Stimulated activated CD4-positive, alpha-beta T cell treated with anti-CD3 and anti-CD28 coated beads, TNF-alpha, amount 100 ng/mL, for 4 hours (primary cell): ENCODE measurements around the gene TMEM190.
"Not testable (repeated sequence)": the region's sequence is repeated elsewhere in the genome, so short reads cannot be mapped to it uniquely, and the experiment has no call there.

ENCODE experiments used
- DNase-seq, 3 experiments: peaks; one replicate each; pipeline ENCODE4 v3.0.0-alpha.2; 2020; ENCODE audit warnings: low read depth in 3 of 3

Gene TMEM190

DNA sequence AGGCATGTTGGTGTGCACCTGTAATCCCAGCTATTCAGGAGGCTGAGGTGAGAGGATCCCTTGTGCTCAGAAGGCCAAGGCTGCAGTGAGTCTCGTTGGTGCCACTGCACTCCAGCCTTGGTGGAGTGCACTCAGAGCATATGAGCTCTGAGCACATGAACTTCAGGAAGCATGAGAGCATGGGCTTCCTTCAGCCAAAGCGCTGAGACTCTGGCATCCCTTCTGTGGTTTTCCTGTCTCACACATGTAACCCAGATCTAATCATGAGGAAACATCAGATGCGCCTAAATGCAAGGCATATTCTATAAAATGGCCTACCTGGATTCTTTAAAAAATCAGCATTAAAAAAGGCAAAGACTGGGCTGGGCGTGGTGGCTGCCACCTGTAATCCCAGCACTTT, 44.7 kb downstream of the TMEM190 start:
- not testable (repeated sequence) for DNase-seq

DNA sequence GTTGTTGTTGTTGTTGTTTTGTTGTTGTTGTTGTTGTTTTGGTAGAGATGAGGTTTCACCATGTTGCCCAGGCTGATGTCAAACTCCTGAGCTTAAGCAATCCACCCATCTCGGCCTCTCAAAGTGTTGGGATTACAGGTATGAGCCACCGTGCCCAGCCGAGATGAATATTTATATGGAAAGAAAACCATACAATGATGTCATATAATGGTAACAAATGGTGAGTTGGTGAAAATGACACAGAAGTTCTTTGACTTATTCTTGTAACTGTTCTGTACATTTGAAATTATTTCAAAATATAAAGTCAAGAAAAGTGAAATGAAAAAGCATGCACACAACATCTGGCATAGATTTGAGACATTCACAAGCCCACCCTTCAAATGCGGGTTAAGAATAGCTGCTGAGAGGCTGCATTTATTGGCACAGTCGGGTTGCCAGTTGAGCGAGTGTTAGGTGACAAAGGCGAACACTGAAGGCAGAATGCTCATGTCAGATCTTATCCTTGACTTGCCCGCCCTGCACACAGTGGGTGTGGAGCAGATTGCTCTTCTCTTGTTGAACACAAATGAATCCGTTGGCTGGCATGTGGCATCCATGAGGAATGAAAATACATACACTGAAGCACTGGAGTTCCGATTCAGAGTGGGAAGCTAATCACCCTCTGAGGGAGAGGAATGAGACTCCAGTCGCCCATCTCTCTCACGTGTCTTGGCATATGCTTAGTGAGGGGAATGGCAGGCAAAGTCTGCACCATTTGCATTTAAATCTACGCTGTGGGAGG, 46.8 kb downstream of the TMEM190 start:
- no peak for DNase-seq

DNA sequence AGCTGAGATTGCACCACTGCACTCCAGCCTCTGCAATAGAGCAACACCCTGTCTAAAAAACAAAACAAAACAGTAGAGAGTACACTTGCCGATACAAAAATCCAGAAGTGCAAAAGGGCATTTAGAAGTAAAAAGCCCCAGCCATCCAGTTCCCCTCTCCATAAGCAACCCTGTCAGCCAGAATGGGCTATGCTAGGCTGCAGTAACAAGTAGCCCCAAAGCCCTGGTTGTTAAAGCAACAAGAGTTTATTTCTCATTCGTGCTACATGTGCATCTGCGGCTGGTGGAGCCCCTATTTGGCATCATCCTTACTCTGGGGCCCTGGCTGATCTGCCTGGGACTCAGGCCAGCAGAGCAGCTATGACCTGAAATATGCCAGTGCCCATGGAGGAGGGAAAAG, 47.9 kb downstream of the TMEM190 start:
- no peak for DNase-seq

DNA sequence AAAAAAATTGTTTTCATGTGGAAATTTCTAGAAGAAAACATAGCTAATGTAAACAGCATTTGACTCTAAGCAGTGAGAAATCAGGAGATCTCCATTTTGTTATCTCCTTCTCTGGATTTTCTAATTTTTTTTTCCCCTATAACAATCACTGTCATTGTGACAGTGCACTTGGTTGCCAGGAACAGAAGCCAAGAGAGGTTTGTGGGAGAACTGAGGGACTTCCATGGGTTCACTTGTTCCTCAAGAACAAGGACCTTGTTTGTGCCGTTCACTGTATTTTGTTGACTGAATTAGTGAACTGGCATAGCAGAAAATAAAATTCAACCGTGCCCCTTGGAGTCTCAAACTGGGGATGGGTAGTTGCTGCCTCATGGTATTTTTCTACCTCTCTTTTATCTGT, 49.4 kb downstream of the TMEM190 start:
- no peak for DNase-seq
